ENCODE measurements around the gene ARFGAP1.

Gene ARFGAP1

GRCh38 chr20:63318391-63319163 lies 46.0 kb downstream of the ARFGAP1 start:
- DNase-seq (ENCODE audit: low read depth in 1 of 2, low spot score in 1 of 2) = no peak

- no peak for DNase-seq (ENCODE audit: low read depth in 1 of 2, low spot score in 1 of 2)
These were observed 46.8 kb downstream of the ARFGAP1 start for GRCh38 chr20:63319164-63320040.

- DNase-seq (ENCODE audit: low read depth in 1 of 2, low spot score in 1 of 2) = no peak
These were observed 47.5 kb downstream of the ARFGAP1 start for GRCh38 chr20:63320041-63320511.

- no peak for DNase-seq (ENCODE audit: low read depth in 1 of 2, low spot score in 1 of 2)
These were observed 48.1 kb downstream of the ARFGAP1 start for GRCh38 chr20:63320616-63321147.

- DNase-seq (ENCODE audit: low read depth in 1 of 2, low spot score in 1 of 2) = no peak
These were observed 48.7 kb downstream of the ARFGAP1 start for GRCh38 chr20:63321148-63321831.

- no peak for DNase-seq (ENCODE audit: low read depth in 1 of 2, low spot score in 1 of 2)
These were observed 49.7 kb downstream of the ARFGAP1 start for GRCh38 chr20:63322146-63322932.

DNA sequence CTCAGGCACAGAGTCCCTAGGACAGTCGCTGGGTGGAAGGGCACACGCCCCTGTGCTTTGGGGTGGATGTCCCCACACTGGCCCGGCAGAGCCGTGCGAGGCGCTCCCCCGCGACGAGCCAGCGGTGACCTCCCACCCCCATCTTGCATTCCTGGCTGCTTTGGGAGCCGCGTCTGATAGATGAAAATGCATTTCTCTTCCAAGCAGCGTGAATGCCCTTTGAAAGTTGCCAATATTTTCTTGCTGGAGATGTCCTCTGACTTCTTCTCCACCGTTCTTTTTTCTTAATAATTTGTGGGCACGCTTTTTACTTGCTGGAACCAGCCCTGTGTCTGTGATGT lies 50.3 kb downstream of the ARFGAP1 start:
- no peak for DNase-seq (ENCODE audit: low read depth in 1 of 2, low spot score in 1 of 2)

- no peak for DNase-seq (ENCODE audit: low read depth in 1 of 2, low spot score in 1 of 2)
These were observed 50.9 kb downstream of the ARFGAP1 start for GRCh38 chr20:63323357-63323981.

GRCh38 chr20:63325021-63325471 lies 52.4 kb downstream of the ARFGAP1 start:
- no peak for DNase-seq (ENCODE audit: low read depth in 1 of 2, low spot score in 1 of 2)

GRCh38 chr20:63325554-63326313 lies 53.1 kb downstream of the ARFGAP1 start:
- no peak for DNase-seq (ENCODE audit: low read depth in 1 of 2, low spot score in 1 of 2)

DNA sequence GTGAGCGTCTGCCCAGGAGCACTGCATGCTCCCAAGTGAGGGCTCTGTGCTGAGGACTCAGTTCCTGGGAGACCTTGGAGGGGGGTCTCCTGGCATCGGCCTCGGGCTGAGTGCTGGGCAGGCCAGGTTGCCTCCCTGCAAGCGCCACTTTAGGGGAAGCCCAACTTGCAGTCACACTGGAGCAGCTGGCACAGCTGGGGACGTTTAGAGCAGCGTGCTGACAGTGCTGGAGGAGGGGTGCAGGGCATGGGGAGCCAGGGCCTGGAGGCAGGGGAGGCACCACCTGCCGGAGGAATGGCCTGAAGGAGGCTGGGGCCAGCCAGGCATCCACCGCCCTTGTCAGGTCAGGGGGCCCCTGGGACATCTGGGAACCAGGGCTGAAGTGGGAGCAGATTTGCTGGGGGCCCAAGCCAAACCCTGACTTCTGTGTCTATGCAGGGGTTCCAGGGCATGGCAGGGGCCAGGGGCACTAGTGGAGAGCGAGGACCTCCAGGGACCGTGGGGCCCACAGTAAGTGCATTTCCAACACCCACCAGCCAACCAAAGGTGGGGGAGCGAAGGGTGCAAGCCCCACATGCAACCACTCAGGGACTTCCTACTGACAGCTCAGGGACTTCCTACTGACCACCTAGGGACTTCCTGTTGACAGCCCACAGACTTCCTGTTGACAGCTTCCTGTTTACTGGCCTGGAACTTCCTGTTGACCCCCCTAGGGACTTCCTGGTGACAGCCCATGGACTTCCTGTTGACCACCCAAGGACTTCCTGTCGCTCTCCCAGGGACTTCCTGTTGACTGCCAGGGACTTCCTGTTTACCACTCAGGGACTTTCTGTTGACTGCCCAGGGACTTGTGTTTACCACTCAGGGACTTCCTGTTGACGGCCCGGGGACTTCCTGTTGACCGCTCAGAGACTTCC lies 54.0 kb downstream of the ARFGAP1 start:
- no peak for DNase-seq (ENCODE audit: low read depth in 1 of 2, low spot score in 1 of 2)

DNA sequence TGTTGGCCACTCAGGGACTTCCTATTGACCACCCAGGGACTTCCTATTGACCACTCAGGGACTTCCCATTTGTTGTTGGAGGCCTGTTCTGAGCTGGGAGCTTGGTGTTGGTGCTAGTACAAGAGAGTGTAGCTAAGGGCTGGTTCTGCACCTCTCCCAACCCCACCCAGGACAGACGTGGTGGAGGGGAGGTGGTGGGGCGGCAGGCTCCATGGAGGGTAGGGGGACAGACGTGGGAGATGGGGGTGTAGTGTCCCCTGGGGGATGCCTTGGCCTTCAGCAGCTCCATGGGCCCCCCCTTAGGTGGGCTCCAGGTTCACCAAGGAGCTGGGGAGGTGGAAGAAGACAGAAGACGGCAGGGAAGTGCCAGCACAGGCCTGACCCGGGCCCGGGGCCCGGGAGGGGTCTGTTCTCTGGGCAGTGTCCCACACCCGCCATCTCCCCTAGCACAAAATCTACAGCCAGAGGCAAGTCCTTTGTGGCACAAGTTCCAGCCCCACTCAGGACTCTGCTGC lies 54.7 kb downstream of the ARFGAP1 start:
- DNase-seq (ENCODE audit: low read depth in 1 of 2, low spot score in 1 of 2) = no peak

DNA sequence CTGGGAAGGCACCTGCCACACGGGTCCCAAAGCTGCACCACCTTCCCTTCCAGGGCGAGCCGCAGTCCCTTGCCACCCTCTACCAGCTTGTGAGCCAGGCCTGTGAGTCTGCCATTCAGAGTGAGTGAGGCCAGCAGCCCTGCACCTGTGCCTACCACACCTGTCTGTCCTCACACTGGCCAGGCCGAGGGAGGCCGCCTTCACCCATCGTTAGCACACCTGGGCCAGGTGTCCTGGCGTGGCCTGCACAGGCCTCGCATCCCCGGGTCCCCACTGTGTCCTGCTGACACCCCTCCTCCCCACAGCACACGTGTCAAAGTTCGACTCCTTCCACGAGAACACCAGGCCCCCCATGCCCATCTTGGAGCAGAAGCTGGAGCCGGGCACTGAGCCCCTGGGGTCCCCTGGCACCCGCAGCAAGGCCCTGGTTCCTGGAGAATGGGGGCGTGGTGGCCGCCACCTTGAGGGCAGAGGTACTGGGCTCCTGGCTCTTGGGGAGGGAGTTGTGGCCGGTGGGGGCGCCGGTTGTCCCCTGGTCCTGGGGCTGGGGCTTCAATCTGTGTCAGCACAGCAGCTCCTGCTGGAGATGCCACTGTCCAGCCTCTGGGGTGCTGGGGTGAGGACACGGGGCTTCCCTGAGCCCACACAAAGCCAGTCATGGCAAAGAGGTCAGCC lies 55.5 kb downstream of the ARFGAP1 start:
- no peak for DNase-seq (ENCODE audit: low read depth in 1 of 2, low spot score in 1 of 2)

GRCh38 chr20:63328718-63329275 lies 56.2 kb downstream of the ARFGAP1 start:
- DNase-seq (ENCODE audit: low read depth in 1 of 2, low spot score in 1 of 2) = no peak

DNA sequence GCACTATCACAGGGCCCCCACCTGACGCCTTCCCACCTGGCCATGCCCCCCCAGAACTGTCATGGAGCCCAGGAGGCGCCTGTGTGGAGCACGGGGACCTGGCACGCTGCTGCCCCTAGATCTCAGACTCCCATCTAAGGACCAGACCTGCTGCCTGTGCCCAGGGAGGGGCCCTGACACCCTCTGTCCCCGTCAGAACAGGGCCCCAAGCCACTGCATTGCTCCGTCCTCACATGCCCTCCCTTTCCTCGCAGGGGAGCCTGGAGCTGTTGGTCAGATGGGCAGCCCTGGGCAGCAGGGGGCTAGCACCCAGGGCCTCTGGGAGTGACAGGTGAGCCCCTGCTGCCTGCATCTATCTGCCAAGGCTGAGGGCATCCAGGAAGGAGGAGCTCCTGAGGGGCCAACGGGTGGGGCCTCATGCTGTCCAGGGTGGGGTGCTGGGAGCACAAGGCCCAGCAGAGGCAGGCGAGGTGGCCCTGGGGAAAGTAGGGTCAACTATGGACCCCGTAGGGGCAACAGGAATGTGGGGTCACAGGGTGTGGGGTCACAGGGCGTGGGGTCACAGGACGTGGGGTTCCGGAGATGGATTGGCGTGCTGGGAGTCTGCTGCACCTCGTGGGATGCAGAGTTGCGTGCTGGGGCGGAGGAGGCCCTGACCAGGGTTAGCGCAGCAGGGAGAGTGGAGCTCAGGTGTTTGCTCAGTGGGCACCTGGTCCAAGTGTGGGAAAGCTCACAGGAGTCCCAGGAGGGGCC lies 56.9 kb downstream of the ARFGAP1 start:
- DNase-seq (ENCODE audit: low read depth in 1 of 2, low spot score in 1 of 2) = no peak

- DNase-seq (ENCODE audit: low read depth in 1 of 2, low spot score in 1 of 2) = no peak
These were observed 57.6 kb downstream of the ARFGAP1 start for GRCh38 chr20:63330084-63330760.

Data from activated T-helper 1 cell treated with anti-CD3 and anti-CD28 coated beads, Interleukin-2, amount 50 U/mL, for 16 hours (primary cell).